H1 (cell line): ENCODE data around the gene ETNPPL. TPM values are rescaled to one million over a fixed set of nuclear protein-coding genes. Genes with fewer than 3 reads are reported as not detected.

ENCODE experiments used
- CTCF ChIA-PET: fragments of 300-600 bp; sonication (Branson Sonifier 250); formaldehyde crosslinking; loops from one replicate; lab custom pipeline; 2021; ENCODE audit not compliant: partially characterized antibody; lab: Charles Lee
- POLR2A ChIA-PET: fragments of 300-600 bp; sonication (Branson Sonifier 250); formaldehyde crosslinking; loops from one replicate; lab custom pipeline; 2021; ENCODE audit warnings: inconsistent platforms; ENCODE audit not compliant: partially characterized antibody; lab: Charles Lee
- DNase-seq, 2 experiments: peaks; one replicate each; pipeline versions ENCODE4 v3.0.0 to v3.0.0-alpha.2; 2010 to 2022; ENCODE audit warnings: low spot score in 2 of 2, low read depth in 1 of 2, mixed read lengths in 1 of 2
- FAIRE-seq: peaks from 2 replicates; lab custom pipeline; 2011; peaks lifted over from hg19 to GRCh38; lab: Jason Lieb, UNC
- H2AFZ ChIP-seq: 2 replicates; pipeline ENCODE4 v1.8.1; 2012; ENCODE audit warnings: low read length, inconsistent platforms
- H2AK5ac ChIP-seq: 2 replicates; pipeline ENCODE4 v1.6.1; 2013; ENCODE audit warnings: low read depth, low read length
- H2BK120ac ChIP-seq: replicated peaks from 2 replicates; pipeline ENCODE3; 2013; ENCODE audit warnings: low read depth, low read length, inconsistent platforms
- H2BK12ac ChIP-seq: 2 replicates; pipeline ENCODE4 v1.6.1; 2013; ENCODE audit warnings: low read depth, low read length
- H2BK15ac ChIP-seq: 2 replicates; pipeline ENCODE4 v1.6.1; 2013; ENCODE audit warnings: low read length
- H2BK20ac ChIP-seq: 2 replicates; pipeline ENCODE4 v1.6.1; 2013; ENCODE audit warnings: low read length
- H2BK5ac ChIP-seq: 2 replicates; pipeline ENCODE4 v1.6.1; 2013; ENCODE audit warnings: low read depth, low read length
- H3K14ac ChIP-seq: 2 replicates; pipeline ENCODE4 v1.6.1; 2013; ENCODE audit warnings: inconsistent platforms; ENCODE audit not compliant: insufficient read length
- H3K18ac ChIP-seq: 2 replicates; pipeline ENCODE4 v1.6.1; 2013; ENCODE audit warnings: low read length; ENCODE audit errors: extremely low read depth
- H3K23ac ChIP-seq: 2 replicates; pipeline ENCODE4 v1.6.1; 2013; ENCODE audit warnings: inconsistent platforms; ENCODE audit not compliant: insufficient read length
- H3K23me2 ChIP-seq: 2 replicates; pipeline ENCODE4 v1.6.1; 2013; ENCODE audit warnings: low read depth, low read length
- H3K27ac ChIP-seq: 2 replicates; pipeline ENCODE4 v1.6.1; 2011; ENCODE audit warnings: low read depth, low read length, inconsistent platforms
- H3K27me3 ChIP-seq, 4 experiments: replicated peaks in 1 of 4; 1 replicate in 1 of 4; 2 replicates in 3 of 4; pipeline versions ENCODE4 v1.6.1 to v1.8.1; 2011 to 2013; ENCODE audit warnings: low read length in 3 of 4, mild to moderate bottlenecking in 3 of 4, inconsistent platforms in 2 of 4, mixed read lengths in 2 of 4, moderate library complexity in 1 of 4; ENCODE audit not compliant: control insufficient read depth in 3 of 4, insufficient read depth in 3 of 4; ENCODE audit errors: extremely low read depth in 1 of 4
- H3K36me3 ChIP-seq, 4 experiments: 2 replicates each; pipeline versions ENCODE4 v1.6.1 to v1.8.1; 2011 to 2013; ENCODE audit warnings: mild to moderate bottlenecking in 4 of 4, low read length in 3 of 4, moderate library complexity in 2 of 4, control low read depth in 1 of 4, inconsistent platforms in 1 of 4; ENCODE audit not compliant: insufficient read depth in 4 of 4, control insufficient read depth in 2 of 4
- H3K4ac ChIP-seq: replicated peaks from 2 replicates; pipeline ENCODE3; 2013; ENCODE audit warnings: low read length, low read depth, mixed read lengths, inconsistent platforms; ENCODE audit not compliant: insufficient read length
- H3K4me1 ChIP-seq, 4 experiments: replicated peaks in 1 of 4; 1 replicate in 1 of 4; 2 replicates in 3 of 4; pipeline versions ENCODE4 v1.6.1 to v1.8.1; 2011 to 2013; ENCODE audit warnings: low read length in 3 of 4, inconsistent platforms in 2 of 4, mixed read lengths in 1 of 4; ENCODE audit not compliant: insufficient read depth in 4 of 4, control insufficient read depth in 3 of 4
- H3K4me2 ChIP-seq, 2 experiments: 2 replicates each; pipeline versions ENCODE4 v1.6.1 to v1.8.1; 2011 to 2013; ENCODE audit warnings: low read depth in 2 of 2, low read length in 2 of 2, control low read depth in 1 of 2, inconsistent platforms in 1 of 2, mild to moderate bottlenecking in 1 of 2; ENCODE audit not compliant: insufficient read depth in 1 of 2
- H3K4me3 ChIP-seq, 4 experiments: fragments of 200-600, 300-600 bp in 1 of 4; sonication (generic), shearing (Covaris generic), sonication (Bioruptor Twin) in 1 of 4; 2 replicates each; pipeline versions ENCODE4 v1.5.1 to v1.8.1; 2011 to 2016; ENCODE audit warnings: low read length in 4 of 4, low read depth in 3 of 4, control low read depth in 2 of 4, inconsistent platforms in 2 of 4, mild to moderate bottlenecking in 2 of 4, mixed read lengths in 1 of 4, moderate library complexity in 1 of 4; ENCODE audit not compliant: insufficient read depth in 2 of 4; ENCODE audit errors: extremely low read depth in 1 of 4
- H3K56ac ChIP-seq: replicated peaks from 2 replicates; pipeline ENCODE3; 2013; ENCODE audit warnings: low read depth, mild to moderate bottlenecking, mixed read lengths, low read length, inconsistent platforms; ENCODE audit not compliant: insufficient read length
- H3K79me1 ChIP-seq: 2 replicates; pipeline ENCODE4 v1.6.1; 2013; ENCODE audit warnings: low read depth, low read length, control low read depth
- H3K79me2 ChIP-seq, 2 experiments: 2 replicates each; pipeline versions ENCODE4 v1.6.1 to v1.8.1; 2012 to 2013; ENCODE audit warnings: low read length in 2 of 2, mild to moderate bottlenecking in 2 of 2, inconsistent platforms in 1 of 2; ENCODE audit not compliant: insufficient read depth in 2 of 2, control insufficient read depth in 1 of 2
- H3K9ac ChIP-seq, 4 experiments: replicated peaks in 1 of 4; 1 replicate in 1 of 4; 2 replicates in 3 of 4; pipeline versions ENCODE4 v1.6.1 to v1.8.1; 2011 to 2013; ENCODE audit warnings: low read depth in 3 of 4, low read length in 3 of 4, control low read depth in 2 of 4, mild to moderate bottlenecking in 2 of 4, moderate library complexity in 2 of 4, inconsistent platforms in 1 of 4; ENCODE audit errors: extremely low read depth in 1 of 4
- H3K9me3 ChIP-seq, 2 experiments: 2 replicates each; pipeline versions ENCODE4 v1.6.1 to v1.8.1; 2012 to 2013; ENCODE audit warnings: mild to moderate bottlenecking in 2 of 2, moderate library complexity in 2 of 2, control low read depth in 1 of 2, inconsistent platforms in 1 of 2, low read depth in 1 of 2, low read length in 1 of 2, mixed read lengths in 1 of 2; ENCODE audit not compliant: insufficient read depth in 2 of 2
- H4K20me1 ChIP-seq, 2 experiments: replicated peaks in 1 of 2; 2 replicates each; pipeline versions ENCODE3 to v1.8.1; 2011 to 2013; ENCODE audit warnings: inconsistent platforms in 2 of 2, low read length in 2 of 2, mild to moderate bottlenecking in 1 of 2; ENCODE audit not compliant: insufficient read depth in 2 of 2, control insufficient read depth in 1 of 2
- H4K5ac ChIP-seq: 2 replicates; pipeline ENCODE4 v1.6.1; 2013; ENCODE audit warnings: low read length, low read depth, mixed read lengths, inconsistent platforms; ENCODE audit not compliant: insufficient read length
- H4K8ac ChIP-seq: 2 replicates; pipeline ENCODE4 v1.8.0; 2013; ENCODE audit warnings: mild to moderate bottlenecking, moderate library complexity, low read length, inconsistent platforms; ENCODE audit not compliant: insufficient read depth; ENCODE audit errors: extremely low read depth
- H4K91ac ChIP-seq: replicated peaks from 2 replicates; pipeline ENCODE3; 2013; ENCODE audit warnings: low read length, mixed read lengths, inconsistent platforms; ENCODE audit not compliant: insufficient read length
- TAF7 ChIP-seq: optimal IDR thresholded peaks from 2 replicates; pipeline ENCODE3; 2011; ENCODE audit warnings: low read depth, mild to moderate bottlenecking, inconsistent platforms, low read length, moderate library complexity, borderline replicate concordance
- TEAD4 ChIP-seq: IDR thresholded peaks from 2 replicates; pipeline ENCODE4 v1.6.1; 2012; ENCODE audit warnings: low read depth, low read length, inconsistent platforms, mixed read lengths
- polyA plus RNA-seq, 7 experiments: library from polyadenylated mRNA; depleted of rRNA in 3 of 7; stranded (reverse) in 5 of 7; unstranded in 2 of 7; fragments of >200 nt in 5 of 7; fragments of 200-250 nt in 2 of 7; gene quantifications; 1 replicate in 5 of 7; 2 replicates in 1 of 7; 4 replicates in 1 of 7; pipeline versions ENCODE4 v1.2.1 to v1.2.3, GENCODE V29; 2011 to 2013; ENCODE audit warnings: missing spikeins in 2 of 7, mixed read lengths in 2 of 7
- total RNA-seq: library from RNA; stranded (reverse); fragmentation: NEBNext Ultra II Directional; extraction: Animal tissue kit (Norgen Biotek cat#: 25700); gene quantifications from 2 replicates; pipeline ENCODE4 v1.2.1, GENCODE V29; 2021

ETNPPL gene
- total and polyA plus RNA-seq, 2 of the 8 experiments (the other 6 are each of a cell fraction or from before 2014, with no cell fraction given) = 0.80 to 2.5 TPM

- Histone ChIP-seq H3K4me3 (no peak overlapping the region), H3K27ac (no peak overlapping the region), H2BK15ac (no peak overlapping the region), H2AFZ (no peak overlapping the region), H3K23me2 (no peaks in the 10 kb centered on the region), H3K4me2 (no peak overlapping the region), H3K79me2 (no peaks in the 10 kb centered on the region), H2BK20ac (no peak overlapping the region), H3K27me3 (no peaks in the 10 kb centered on the region), H2BK12ac (no peak overlapping the region), H3K9ac (no peak overlapping the region), H3K14ac (no peak overlapping the region), H2BK120ac (no peak overlapping the region), H4K5ac (no peak overlapping the region), H3K79me1 (no peaks in the 10 kb centered on the region), H3K36me3 (no peaks in the 10 kb centered on the region), H4K91ac (no peak overlapping the region), H3K18ac (no peak overlapping the region), H3K23ac (no peak overlapping the region), H2BK5ac (no peak overlapping the region), H3K4ac (no peak overlapping the region), H3K56ac (no peak overlapping the region), H4K20me1 (no peaks in the 10 kb centered on the region), H3K4me1 (no peaks in the 10 kb centered on the region), H2AK5ac (no peak overlapping the region), H3K9me3 (no peaks in the 10 kb centered on the region), H4K8ac (no peak overlapping the region)
- TF ChIP-seq TAF7 = no peak
- no peak for TF ChIP-seq TEAD4
- CTCF ChIA-PET = no interaction called here
- DNase-seq = no peak
- POLR2A ChIA-PET = no interaction called here
- FAIRE-seq = no peak
These were observed 32.9 kb upstream of the ETNPPL start for GRCh38 chr4:108795733-108796132.
